ENCODE measurements around the gene SEMA4G.
"Not testable (repeated sequence)": the region's sequence is repeated elsewhere in the genome, so short reads cannot be mapped to it uniquely, and the experiment has no call there.

SEMA4G gene

GRCh38 chr10:100970076-100970913 lies 991 bp downstream of the SEMA4G start:
- peak; percentile 35 to 58 (median 51) for DNase-seq
- H3K27me3 ChIP-seq (replicated peaks in 2 of 5; ENCODE audit: control insufficient read depth in 4 of 5, insufficient read depth in 5 of 5, low read length in 4 of 5): peaks cover 0 to 4% (median 2%) of the 10 kb centered on the region in 5 experiments
- WGBS (ENCODE audit: insufficient coverage): 87% methylated on average over 3 of the region's 13 CpGs
- H3K4me3 ChIP-seq (ENCODE audit: control insufficient read depth in 1 of 7, extremely low read depth in 1 of 7, insufficient read depth in 4 of 7, low read depth in 2 of 7, low read length in 6 of 7): peak overlapping the region in 6 of 7 experiments; percentile 49 to 79 (median 60)
- H3K36me3 ChIP-seq (ENCODE audit: control insufficient read depth in 4 of 4, insufficient read depth in 4 of 4, low read length in 3 of 4): peaks cover 2 to 13% (median 3%) of the 10 kb centered on the region in 4 experiments
- ChIA-PET POLR2A (no interaction called here), CTCF (interaction anchor here (0.9 to 9.1 kb wide), 7 partner anchors 11 to 47 kb away, joined by 3 to 82 read pairs (median 10); no protein-coding TSS in a partner anchor)
- no peaks in the 10 kb centered on the region for H3K9me3 ChIP-seq (ENCODE audit: control extremely low read depth in 1 of 5, control insufficient read depth in 4 of 5, insufficient read depth in 2 of 5, low read depth in 1 of 5, low read length in 4 of 5)
- peaks cover 0 to 19% (median 13%) of the 10 kb centered on the region in 4 experiments for H3K4me1 ChIP-seq (ENCODE audit: control extremely low read depth in 1 of 4, control insufficient read depth in 4 of 4, insufficient read depth in 4 of 4, low read length in 3 of 4)
- no peak overlapping the region for H3K27ac ChIP-seq (ENCODE audit: insufficient read depth in 1 of 2, low read depth in 1 of 2, low read length in 2 of 2, poor library complexity in 1 of 2, severe bottlenecking in 2 of 2)

GRCh38 chr10:100970914-100971811 lies 1.9 kb downstream of the SEMA4G start:
- Histone ChIP-seq H3K4me1 (ENCODE audit: control extremely low read depth in 1 of 4, control insufficient read depth in 4 of 4, insufficient read depth in 4 of 4, low read length in 3 of 4) (peaks cover 0 to 19% (median 13%) of the 10 kb centered on the region in 4 experiments), H3K36me3 (ENCODE audit: control insufficient read depth in 4 of 4, insufficient read depth in 4 of 4, low read length in 3 of 4) (peaks cover 0 to 6% (median 1%) of the 10 kb centered on the region in 4 experiments), H3K9me3 (ENCODE audit: control extremely low read depth in 1 of 5, control insufficient read depth in 4 of 5, insufficient read depth in 2 of 5, low read depth in 1 of 5, low read length in 4 of 5) (no peaks in the 10 kb centered on the region), H3K4me3 (ENCODE audit: control insufficient read depth in 1 of 7, extremely low read depth in 1 of 7, insufficient read depth in 4 of 7, low read depth in 2 of 7, low read length in 6 of 7) (no peak overlapping the region), H3K27me3 (replicated peaks in 2 of 5; ENCODE audit: control insufficient read depth in 4 of 5, insufficient read depth in 5 of 5, low read length in 4 of 5) (peaks cover 0 to 4% (median 2%) of the 10 kb centered on the region in 5 experiments), H3K27ac (ENCODE audit: insufficient read depth in 1 of 2, low read depth in 1 of 2, low read length in 2 of 2, poor library complexity in 1 of 2, severe bottlenecking in 2 of 2) (no peak overlapping the region)
- ChIA-PET CTCF (interaction anchor here (1.0 to 9.1 kb wide), 8 partner anchors 10 to 80 kb away, joined by 3 to 82 read pairs (median 4); no protein-coding TSS in a partner anchor), POLR2A (no interaction called here)
- 100% methylated on average over 1 of the region's 4 CpGs for WGBS (ENCODE audit: insufficient coverage)
- no peak for DNase-seq

GRCh38 chr10:100972115-100972903 lies 3.0 kb downstream of the SEMA4G start:
- WGBS (ENCODE audit: insufficient coverage): 97% methylated on average over 9 of the region's 13 CpGs
- POLR2A ChIA-PET: no interaction called here
- CTCF ChIA-PET: interaction anchor here (1.0 to 1.8 kb wide), 10 partner anchors 9 to 78 kb away, joined by 3 to 8 read pairs (median 4); no protein-coding TSS in a partner anchor
- no peak for DNase-seq
- H3K4me1 ChIP-seq (ENCODE audit: control extremely low read depth in 1 of 4, control insufficient read depth in 4 of 4, insufficient read depth in 4 of 4, low read length in 3 of 4): peaks cover 0 to 17% (median 13%) of the 10 kb centered on the region in 4 experiments
- H3K4me3 ChIP-seq (ENCODE audit: control insufficient read depth in 1 of 7, extremely low read depth in 1 of 7, insufficient read depth in 4 of 7, low read depth in 2 of 7, low read length in 6 of 7): no peak overlapping the region
- H3K36me3 ChIP-seq (ENCODE audit: control insufficient read depth in 4 of 4, insufficient read depth in 4 of 4, low read length in 3 of 4): no peaks in the 10 kb centered on the region
- no peaks in the 10 kb centered on the region for H3K9me3 ChIP-seq (ENCODE audit: control extremely low read depth in 1 of 5, control insufficient read depth in 4 of 5, insufficient read depth in 2 of 5, low read depth in 1 of 5, low read length in 4 of 5)
- peaks cover 0 to 4% (median 2%) of the 10 kb centered on the region in 5 experiments for H3K27me3 ChIP-seq (replicated peaks in 2 of 5; ENCODE audit: control insufficient read depth in 4 of 5, insufficient read depth in 5 of 5, low read length in 4 of 5)
- H3K27ac ChIP-seq (ENCODE audit: insufficient read depth in 1 of 2, low read depth in 1 of 2, low read length in 2 of 2, poor library complexity in 1 of 2, severe bottlenecking in 2 of 2): no peak overlapping the region

DNA sequence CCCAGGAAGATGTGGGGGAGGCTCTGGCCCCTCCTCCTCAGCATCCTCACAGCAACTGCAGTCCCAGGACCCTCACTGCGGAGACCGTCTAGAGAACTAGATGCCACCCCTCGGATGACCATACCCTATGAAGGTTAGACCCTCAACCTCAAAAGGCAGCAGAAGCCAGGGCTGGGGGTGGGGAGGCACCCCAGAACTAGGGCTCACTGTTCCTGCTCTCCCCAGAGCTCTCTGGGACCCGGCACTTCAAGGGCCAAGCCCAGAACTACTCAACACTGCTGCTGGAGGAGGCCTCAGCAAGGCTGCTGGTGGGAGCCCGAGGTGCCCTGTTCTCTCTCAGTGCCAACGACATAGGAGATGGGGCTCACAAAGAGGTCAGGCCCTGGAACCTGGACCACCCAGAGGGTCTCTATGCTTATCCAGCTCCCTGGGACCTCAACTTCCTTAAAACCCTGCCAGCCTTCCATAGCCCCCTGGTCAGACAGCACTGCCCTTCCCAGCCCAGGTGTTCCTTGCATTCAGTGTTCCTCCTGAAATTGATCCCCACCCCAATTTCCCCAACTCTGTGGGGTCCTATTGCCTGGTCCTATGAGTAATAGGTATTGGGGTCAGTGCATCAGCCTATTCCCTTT lies 3.7 kb downstream of the SEMA4G start:
- peaks cover 0 to 4% (median 2%) of the 10 kb centered on the region in 5 experiments for H3K27me3 ChIP-seq (replicated peaks in 2 of 5; ENCODE audit: control insufficient read depth in 4 of 5, insufficient read depth in 5 of 5, low read length in 4 of 5)
- H3K4me3 ChIP-seq (ENCODE audit: control insufficient read depth in 1 of 7, extremely low read depth in 1 of 7, insufficient read depth in 4 of 7, low read depth in 2 of 7, low read length in 6 of 7): no peak overlapping the region
- H3K4me1 ChIP-seq (ENCODE audit: control extremely low read depth in 1 of 4, control insufficient read depth in 4 of 4, insufficient read depth in 4 of 4, low read length in 3 of 4): peaks cover 0 to 15% (median 13%) of the 10 kb centered on the region in 4 experiments
- H3K36me3 ChIP-seq (ENCODE audit: control insufficient read depth in 4 of 4, insufficient read depth in 4 of 4, low read length in 3 of 4): no peaks in the 10 kb centered on the region
- ChIA-PET CTCF (interaction anchor here (1.0 to 1.8 kb wide), 11 partner anchors 8 to 52 kb away, joined by 3 to 8 read pairs (median 4); no protein-coding TSS in a partner anchor), POLR2A (no interaction called here)
- DNase-seq: no peak
- no peak overlapping the region for H3K27ac ChIP-seq (ENCODE audit: insufficient read depth in 1 of 2, low read depth in 1 of 2, low read length in 2 of 2, poor library complexity in 1 of 2, severe bottlenecking in 2 of 2)
- H3K9me3 ChIP-seq (ENCODE audit: control extremely low read depth in 1 of 5, control insufficient read depth in 4 of 5, insufficient read depth in 2 of 5, low read depth in 1 of 5, low read length in 4 of 5): no peaks in the 10 kb centered on the region
- 98% methylated on average over 6 of the region's 6 CpGs for WGBS (ENCODE audit: insufficient coverage)

DNA sequence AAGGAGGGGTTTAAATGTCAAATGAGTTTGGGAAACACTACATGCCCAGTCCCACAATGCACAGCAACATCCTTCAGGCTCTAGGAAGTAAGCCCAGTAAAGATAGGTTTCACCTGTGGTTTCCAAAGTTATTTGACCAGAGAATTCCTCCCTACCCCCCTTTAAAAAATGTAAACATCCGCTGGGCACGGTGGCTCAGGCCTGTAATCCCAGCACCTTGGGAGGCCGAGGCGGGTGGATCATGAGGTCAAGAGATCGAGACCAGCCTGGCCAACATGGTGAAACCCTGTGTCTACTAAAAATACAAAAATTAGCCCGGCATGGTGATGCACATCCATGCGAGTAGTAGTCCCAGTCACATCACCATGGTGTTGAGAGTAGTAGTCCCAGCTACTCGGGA lies 6.1 kb downstream of the SEMA4G start:
- H3K27me3 ChIP-seq (replicated peaks in 2 of 5; ENCODE audit: control insufficient read depth in 4 of 5, insufficient read depth in 5 of 5, low read length in 4 of 5); DNase-seq; H3K9me3 ChIP-seq (ENCODE audit: control extremely low read depth in 1 of 5, control insufficient read depth in 4 of 5, insufficient read depth in 2 of 5, low read depth in 1 of 5, low read length in 4 of 5); H3K4me3 ChIP-seq (ENCODE audit: control insufficient read depth in 1 of 7, extremely low read depth in 1 of 7, insufficient read depth in 4 of 7, low read depth in 2 of 7, low read length in 6 of 7); POLR2A ChIA-PET; H3K4me1 ChIP-seq (ENCODE audit: control extremely low read depth in 1 of 4, control insufficient read depth in 4 of 4, insufficient read depth in 4 of 4, low read length in 3 of 4); H3K27ac ChIP-seq (ENCODE audit: insufficient read depth in 1 of 2, low read depth in 1 of 2, low read length in 2 of 2, poor library complexity in 1 of 2, severe bottlenecking in 2 of 2): not testable (repeated sequence)
- 93% methylated on average over 6 of the region's 8 CpGs for WGBS (ENCODE audit: insufficient coverage)
- CTCF ChIA-PET: interaction anchor here (1.2 kb wide), 1 partner anchor 27 kb away, joined by 3 read pairs; no protein-coding TSS in a partner anchor
- peaks cover 2 to 11% (median 6%) of the 10 kb centered on the region in 4 experiments for H3K36me3 ChIP-seq (ENCODE audit: control insufficient read depth in 4 of 4, insufficient read depth in 4 of 4, low read length in 3 of 4)

DNA sequence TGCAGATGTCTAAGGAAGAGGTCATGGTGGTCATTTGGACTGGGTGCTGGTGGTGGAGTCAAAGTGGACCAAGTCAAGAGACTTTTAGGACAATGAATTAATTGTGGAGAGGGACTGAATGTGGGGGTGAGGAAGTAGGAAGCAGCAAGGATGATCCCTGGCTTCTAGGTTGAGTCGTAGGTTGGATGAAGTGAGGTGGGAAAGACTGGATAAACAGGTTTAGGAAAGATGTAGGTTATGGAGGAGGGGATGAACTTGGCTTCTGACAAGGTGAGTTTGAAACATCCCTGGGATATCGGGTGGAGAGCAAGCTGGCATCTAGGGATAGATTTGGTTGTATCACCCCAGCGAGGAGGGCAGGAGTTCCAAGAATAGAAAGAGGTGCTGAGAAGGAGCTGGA lies 7.6 kb downstream of the SEMA4G start:
- CTCF ChIA-PET: interaction anchor here (1.0 to 1.5 kb wide), 3 partner anchors 9 to 37 kb away, joined by 3 to 6 read pairs (median 4); no protein-coding TSS in a partner anchor
- H3K27me3 ChIP-seq (replicated peaks in 2 of 5; ENCODE audit: control insufficient read depth in 4 of 5, insufficient read depth in 5 of 5, low read length in 4 of 5): no peaks in the 10 kb centered on the region
- H3K4me1 ChIP-seq (ENCODE audit: control extremely low read depth in 1 of 4, control insufficient read depth in 4 of 4, insufficient read depth in 4 of 4, low read length in 3 of 4): no peaks in the 10 kb centered on the region
- no peak overlapping the region for H3K27ac ChIP-seq (ENCODE audit: insufficient read depth in 1 of 2, low read depth in 1 of 2, low read length in 2 of 2, poor library complexity in 1 of 2, severe bottlenecking in 2 of 2)
- H3K9me3 ChIP-seq (ENCODE audit: control extremely low read depth in 1 of 5, control insufficient read depth in 4 of 5, insufficient read depth in 2 of 5, low read depth in 1 of 5, low read length in 4 of 5): no peaks in the 10 kb centered on the region
- 100% methylated on average over 3 of the region's 3 CpGs for WGBS (ENCODE audit: insufficient coverage)
- POLR2A ChIA-PET: no interaction called here
- peaks cover 6 to 23% (median 13%) of the 10 kb centered on the region in 4 experiments for H3K36me3 ChIP-seq (ENCODE audit: control insufficient read depth in 4 of 4, insufficient read depth in 4 of 4, low read length in 3 of 4)
- DNase-seq: no peak
- no peak overlapping the region for H3K4me3 ChIP-seq (ENCODE audit: control insufficient read depth in 1 of 7, extremely low read depth in 1 of 7, insufficient read depth in 4 of 7, low read depth in 2 of 7, low read length in 6 of 7)

Measured in common myeloid progenitor, CD34-positive (primary cell).